Liver (tissue), 9 donors: Measurements from ENCODE around the gene LHCGR. TPM values are rescaled to one million over a fixed set of nuclear protein-coding genes. Genes with fewer than 3 reads are reported as not detected.

Experiments
- DNase-seq: peaks from one replicate; pipeline ENCODE4 v3.0.0-alpha.2; 2017; ENCODE audit warnings: low spot score
- H3K27ac ChIP-seq, 2 donors: one replicate each; pipeline ENCODE4 v1.7.0; 2013; ENCODE audit warnings: inconsistent platforms in 2 of 2, low read length in 2 of 2, control low read depth in 1 of 2, low read depth in 1 of 2, mild to moderate bottlenecking in 1 of 2
- H3K27me3 ChIP-seq, 4 donors: one replicate each; pipeline versions ENCODE4 v1.6.1 to v1.7.0; 2013; ENCODE audit warnings: low read length in 3 of 4, inconsistent platforms in 1 of 4, mild to moderate bottlenecking in 1 of 4, moderate library complexity in 1 of 4; ENCODE audit not compliant: control insufficient read depth in 4 of 4, insufficient read depth in 4 of 4
- H3K36me3 ChIP-seq, 4 donors: one replicate each; pipeline versions ENCODE4 v1.6.1 to v1.7.0; 2013; ENCODE audit warnings: low read length in 3 of 4, mild to moderate bottlenecking in 3 of 4, low read depth in 1 of 4, moderate library complexity in 1 of 4; ENCODE audit not compliant: control insufficient read depth in 4 of 4, insufficient read depth in 3 of 4
- H3K4me1 ChIP-seq, 4 donors: one replicate each; pipeline versions ENCODE4 v1.6.1 to v1.7.0; 2013; ENCODE audit warnings: low read length in 3 of 4, mild to moderate bottlenecking in 3 of 4, moderate library complexity in 1 of 4; ENCODE audit not compliant: control insufficient read depth in 4 of 4, insufficient read depth in 4 of 4
- H3K4me3 ChIP-seq, 3 donors: one replicate each; pipeline versions ENCODE4 v1.6.1 to v1.7.0; 2013; ENCODE audit warnings: low read length in 3 of 3, control low read depth in 1 of 3, low read depth in 1 of 3, mild to moderate bottlenecking in 1 of 3
- H3K9ac ChIP-seq, 2 donors: one replicate each; pipeline ENCODE4 v1.7.0; 2013; ENCODE audit warnings: low read length in 2 of 2, mild to moderate bottlenecking in 2 of 2, moderate library complexity in 2 of 2, control low read depth in 1 of 2, low read depth in 1 of 2
- H3K9me3 ChIP-seq, 4 donors: one replicate each; pipeline versions ENCODE4 v1.6.1 to v1.7.0; 2013; ENCODE audit warnings: low read length in 3 of 4; ENCODE audit not compliant: control insufficient read depth in 4 of 4
- ATF3 ChIP-seq: IDR thresholded peaks from 2 replicates; pipeline ENCODE4 v1.6.1; 2016; ENCODE audit warnings: antibody characterized with exemption
- EGR1 ChIP-seq, 2 donors: IDR thresholded peaks; 2 replicates each; pipeline ENCODE4 v1.6.1; 2016 to 2018; ENCODE audit warnings: antibody characterized with exemption in 2 of 2, low read depth in 2 of 2
- FOXA1 ChIP-seq: IDR thresholded peaks from 2 replicates; pipeline ENCODE4 v1.6.1; 2016; ENCODE audit warnings: antibody characterized with exemption
- FOXA2 ChIP-seq: IDR thresholded peaks from 2 replicates; pipeline ENCODE4 v1.6.1; 2016; ENCODE audit warnings: antibody characterized with exemption
- GABPA ChIP-seq, 2 donors: IDR thresholded peaks in 1 of 2; conservative IDR thresholded peaks in 1 of 2; 2 replicates each; pipeline ENCODE4 v1.6.1; 2016; ENCODE audit warnings: antibody characterized with exemption in 2 of 2, mild to moderate bottlenecking in 1 of 2, moderate library complexity in 1 of 2
- HNF4A ChIP-seq, 2 donors: conservative IDR thresholded peaks; 2 replicates each; pipeline ENCODE4 v1.6.1; 2016; ENCODE audit warnings: antibody characterized with exemption in 2 of 2, mild to moderate bottlenecking in 2 of 2
- HNF4G ChIP-seq: IDR thresholded peaks from 2 replicates; pipeline ENCODE4 v1.6.1; 2016; ENCODE audit warnings: antibody characterized with exemption
- JUND ChIP-seq, 2 donors: IDR thresholded peaks; 2 replicates each; pipeline ENCODE4 v1.6.1; 2016; ENCODE audit warnings: antibody characterized with exemption in 2 of 2
- MAX ChIP-seq: IDR thresholded peaks from 2 replicates; pipeline ENCODE4 v1.6.1; 2016; ENCODE audit warnings: antibody characterized with exemption
- NR2F2 ChIP-seq: IDR thresholded peaks from 2 replicates; pipeline ENCODE4 v1.6.1; 2016; ENCODE audit warnings: antibody characterized with exemption
- RAD21 ChIP-seq, 2 donors: IDR thresholded peaks; 2 replicates each; pipeline ENCODE4 v1.6.1; 2016; ENCODE audit warnings: antibody characterized with exemption in 2 of 2, mild to moderate bottlenecking in 2 of 2
- REST ChIP-seq: IDR thresholded peaks from 2 replicates; pipeline ENCODE4 v1.6.1; 2016; ENCODE audit warnings: antibody characterized with exemption, mild to moderate bottlenecking
- RXRA ChIP-seq, 2 donors: IDR thresholded peaks; 2 replicates each; pipeline ENCODE4 v1.6.1; 2017 to 2018; ENCODE audit warnings: antibody characterized with exemption in 2 of 2, mild to moderate bottlenecking in 1 of 2
- SP1 ChIP-seq: IDR thresholded peaks from 2 replicates; pipeline ENCODE4 v1.6.1; 2018; ENCODE audit warnings: antibody characterized with exemption, mild to moderate bottlenecking
- TAF1 ChIP-seq: conservative IDR thresholded peaks from 2 replicates; pipeline ENCODE4 v1.6.1; 2016; ENCODE audit warnings: antibody characterized with exemption, mild to moderate bottlenecking
- YY1 ChIP-seq: IDR thresholded peaks from 2 replicates; pipeline ENCODE4 v1.6.1; 2016; ENCODE audit warnings: antibody characterized with exemption, mild to moderate bottlenecking
- ZBTB33 ChIP-seq: IDR thresholded peaks from 2 replicates; pipeline ENCODE4 v1.6.1; 2016; ENCODE audit warnings: antibody characterized with exemption
- WGBS: extraction: QIAGEN DNeasy Blood & Tissue Kit; methylation state at CpG from one replicate; pipeline ENCODE4 v1.1.7; 2013; 5-methylcytosine and 5-hydroxymethylcytosine counted together
- polyA plus RNA-seq, 2 donors: library from polyadenylated mRNA; stranded (reverse) in 1 of 2; unstranded in 1 of 2; fragments of 200-250 nt in 1 of 2; fragments of >200 nt in 1 of 2; fragmentation: Nextera tagmentation in 1 of 2; extraction: Ambion mirVana in 1 of 2; gene quantifications; one replicate each; pipeline versions ENCODE4 v1.2.1 to v1.2.3, GENCODE V29; 2013 to 2015
- total RNA-seq, 2 donors: library from RNA; depleted of rRNA; stranded (reverse); fragments of >200 nt; gene quantifications; one replicate each; pipeline ENCODE4 v1.2.3, GENCODE V29; 2014
- TF ChIP-seq, protein P1 (sequence below): fragments of 150-350 bp; IDR thresholded peaks from 2 replicates; pipeline ENCODE4 v1.5.1; 2017; ENCODE audit warnings: improper control_type of control experiment, low read depth, low read length; ENCODE audit not compliant: missing input control
- donor health status: healthy.
- donor health status: healthy.
- donor health status: healthy.
- donor health status: healthy.
- donor health status: healthy.

The LHCGR gene
- total and polyA plus RNA-seq, 4 donors: not detected

GRCh38 chr2:48754874-48755273 is 650 bp downstream of the LHCGR start:
- Histone ChIP-seq H3K36me3 (no peaks in the 10 kb centered on the region), H3K4me1 (peaks cover 0 to 3% (median 0%) of the 10 kb centered on the region in 4 donors), H3K4me3 (peak overlapping the region in 1 of 3 donors; percentile 14), H3K9me3 (no peaks in the 10 kb centered on the region), H3K9ac (no peak overlapping the region), H3K27me3 (peaks cover 0 to 3% (median 0%) of the 10 kb centered on the region in 4 donors), H3K27ac (no peak overlapping the region)
- DNase-seq: no peak
- 79% methylated on average over 10 of the region's 10 CpGs for WGBS
- TF ChIP-seq RAD21 (IDR thresholded peaks at IDR 0.05) (no peak), TAF1 (no peak), NR2F2 (no peak), SP1 (no peak), GABPA (IDR thresholded peaks at IDR 0.05 in 1 of 2, conservative IDR thresholded peaks at IDR 0.05 in 1 of 2) (no peak), ATF3 (no peak), MAX (no peak), RXRA (IDR thresholded peaks at IDR 0.05) (no peak), HNF4G (no peak), REST (no peak), FOXA2 (no peak), HNF4A (conservative IDR thresholded peaks at IDR 0.05) (no peak), YY1 (no peak), JUND (IDR thresholded peaks at IDR 0.05) (no peak), FOXA1 (no peak), ZBTB33 (no peak), EGR1 (IDR thresholded peaks at IDR 0.05; ENCODE audit: low read depth in 2 of 2) (no peak)
- TF ChIP-seq, protein P1, sequence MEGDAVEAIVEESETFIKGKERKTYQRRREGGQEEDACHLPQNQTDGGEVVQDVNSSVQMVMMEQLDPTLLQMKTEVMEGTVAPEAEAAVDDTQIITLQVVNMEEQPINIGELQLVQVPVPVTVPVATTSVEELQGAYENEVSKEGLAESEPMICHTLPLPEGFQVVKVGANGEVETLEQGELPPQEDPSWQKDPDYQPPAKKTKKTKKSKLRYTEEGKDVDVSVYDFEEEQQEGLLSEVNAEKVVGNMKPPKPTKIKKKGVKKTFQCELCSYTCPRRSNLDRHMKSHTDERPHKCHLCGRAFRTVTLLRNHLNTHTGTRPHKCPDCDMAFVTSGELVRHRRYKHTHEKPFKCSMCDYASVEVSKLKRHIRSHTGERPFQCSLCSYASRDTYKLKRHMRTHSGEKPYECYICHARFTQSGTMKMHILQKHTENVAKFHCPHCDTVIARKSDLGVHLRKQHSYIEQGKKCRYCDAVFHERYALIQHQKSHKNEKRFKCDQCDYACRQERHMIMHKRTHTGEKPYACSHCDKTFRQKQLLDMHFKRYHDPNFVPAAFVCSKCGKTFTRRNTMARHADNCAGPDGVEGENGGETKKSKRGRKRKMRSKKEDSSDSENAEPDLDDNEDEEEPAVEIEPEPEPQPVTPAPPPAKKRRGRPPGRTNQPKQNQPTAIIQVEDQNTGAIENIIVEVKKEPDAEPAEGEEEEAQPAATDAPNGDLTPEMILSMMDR: no peak
